ENCODE results near the gene WFDC1.

Gene WFDC1

GRCh38 chr16:84294531-84295142, at the start of gene WFDC1:
Gene WFDC1, plus strand, starts transcription at chr16:84294878. Its CDS starts 94 bp downstream, at chr16:84294972.
- DNase-seq = no peak

GRCh38 chr16:84245956-84246678, 48.6 kb upstream of the WFDC1 start:
- DNase-seq = no peak

- DNase-seq = no peak
These were observed 48.0 kb upstream of the WFDC1 start for GRCh38 chr16:84246679-84247077.

GRCh38 chr16:84247331-84247730, 47.3 kb upstream of the WFDC1 start:
- no peak for DNase-seq

GRCh38 chr16:84247844-84248243, 46.8 kb upstream of the WFDC1 start:
- DNase-seq = no peak

GRCh38 chr16:84252184-84252583, 42.5 kb upstream of the WFDC1 start:
- no peak for DNase-seq

- DNase-seq = no peak
These were observed 41.5 kb upstream of the WFDC1 start for GRCh38 chr16:84253173-84253572.

GRCh38 chr16:84254062-84254461, 40.6 kb upstream of the WFDC1 start:
- DNase-seq = no peak

GRCh38 chr16:84255050-84255810, 39.4 kb upstream of the WFDC1 start:
- no peak for DNase-seq

GRCh38 chr16:84258266-84258665, 36.4 kb upstream of the WFDC1 start:
- no peak for DNase-seq

- no peak for DNase-seq
These were observed 35.0 kb upstream of the WFDC1 start for GRCh38 chr16:84259691-84260090.

GRCh38 chr16:84260766-84261554, 33.7 kb upstream of the WFDC1 start:
- DNase-seq = no peak

GRCh38 chr16:84262031-84262430, 32.6 kb upstream of the WFDC1 start:
- DNase-seq = no peak

GRCh38 chr16:84262939-84263338, 31.7 kb upstream of the WFDC1 start:
- DNase-seq = no peak

- no peak for DNase-seq
These were observed 28.2 kb upstream of the WFDC1 start for GRCh38 chr16:84266451-84266850.

- DNase-seq = no peak
These were observed 27.3 kb upstream of the WFDC1 start for GRCh38 chr16:84267380-84267779.

- no peak for DNase-seq
These were observed 26.2 kb upstream of the WFDC1 start for GRCh38 chr16:84268291-84269040.

GRCh38 chr16:84270071-84270470, 24.6 kb upstream of the WFDC1 start:
- DNase-seq = no peak

GRCh38 chr16:84270531-84270930, 24.1 kb upstream of the WFDC1 start:
- no peak for DNase-seq

GRCh38 chr16:84271037-84271436, 23.6 kb upstream of the WFDC1 start:
- DNase-seq = no peak

- DNase-seq = no peak
These were observed 22.8 kb upstream of the WFDC1 start for GRCh38 chr16:84271866-84272265.

- DNase-seq = no peak
These were observed 21.8 kb upstream of the WFDC1 start for GRCh38 chr16:84272740-84273320.
